ENCODE measurements around the gene UGT2A1. TPM values are rescaled to one million over a fixed set of nuclear protein-coding genes. Genes with fewer than 3 reads are reported as not detected.
"Not testable (repeated sequence)": the region's sequence is repeated elsewhere in the genome, so short reads cannot be mapped to it uniquely, and the experiment has no call there.

UGT2A1 gene
- total RNA-seq (2012; rRNA removed): not detected in 2 replicates

DNA sequence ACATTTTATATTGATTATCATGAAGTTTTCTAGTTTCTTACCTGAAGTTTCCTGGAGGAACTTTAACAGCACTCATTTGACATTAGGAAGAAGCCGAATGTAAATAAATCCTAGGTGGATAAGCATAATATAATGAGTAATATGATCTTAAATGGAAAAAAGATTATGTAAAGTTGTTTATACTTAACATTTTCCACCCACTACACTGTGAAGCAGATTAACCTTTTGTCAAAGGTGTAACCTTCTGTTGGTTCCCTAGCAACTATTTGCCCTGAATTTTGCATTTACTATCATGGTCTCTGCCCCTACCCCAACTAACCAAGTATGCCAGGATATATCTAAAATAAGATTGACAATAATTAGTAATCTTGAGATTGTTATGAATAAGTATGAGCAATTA lies at the start of gene UGT2A1:
Gene UGT2A1, minus strand, starts transcription at position 101 of the 400 bp plus-strand sequence. CDS start 5,603 bp downstream, outside the sequence.
- Histone ChIP-seq H3K36me3 (ENCODE audit: insufficient read depth, low read length) (no peaks in the 10 kb centered on the region), H3K9ac (ENCODE audit: low read depth, low read length) (no peak within 1 kb of the TSS), H3K9me3 (replicated peaks; ENCODE audit: low read length) (no peaks in the 10 kb centered on the region), H3K4me2 (ENCODE audit: low read length) (no peak within 1 kb of the TSS), H3K27me3 (ENCODE audit: control insufficient read depth, insufficient read depth, low read length) (no peaks in the 10 kb centered on the region), H3K4me3 (ENCODE audit: low read length) (no peak within 1 kb of the TSS), H3K4me1 (ENCODE audit: control insufficient read depth, insufficient read depth, low read length) (no peaks in the 10 kb centered on the region)

GRCh38 chr4:69702201-69702600 lies 49.2 kb upstream of the UGT2A1 start:
- no peak overlapping the region for H3K4me2 ChIP-seq (ENCODE audit: low read length)
- H3K27me3 ChIP-seq (ENCODE audit: control insufficient read depth, insufficient read depth, low read length): no peaks in the 10 kb centered on the region

DNA sequence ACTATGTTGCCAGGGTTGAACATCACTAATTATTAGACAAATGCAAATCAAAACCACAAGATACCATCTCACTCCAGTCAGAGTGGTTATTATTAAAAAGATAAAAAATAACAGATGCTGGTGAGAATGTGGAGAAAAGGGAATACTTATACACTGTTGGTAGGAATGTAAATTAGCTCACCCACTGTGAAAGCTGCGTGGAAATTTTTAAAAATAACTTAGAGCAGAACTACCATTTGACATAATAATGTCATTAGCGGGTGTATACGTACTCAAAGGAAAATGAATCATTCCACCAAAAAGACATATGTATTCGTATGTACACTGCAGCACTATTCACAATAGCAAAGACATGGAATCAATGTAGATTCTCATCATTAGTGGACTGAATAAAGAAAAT lies 48.6 kb upstream of the UGT2A1 start:
- H3K4me3 ChIP-seq (ENCODE audit: low read length): no peak overlapping the region
- no peak overlapping the region for H3K4me2 ChIP-seq (ENCODE audit: low read length)
- H3K4me1 ChIP-seq (ENCODE audit: control insufficient read depth, insufficient read depth, low read length): no peaks in the 10 kb centered on the region
- H3K9ac ChIP-seq (ENCODE audit: low read depth, low read length): no peak overlapping the region
- no peaks in the 10 kb centered on the region for H3K36me3 ChIP-seq (ENCODE audit: insufficient read depth, low read length)
- H3K9me3 ChIP-seq (replicated peaks; ENCODE audit: low read length): no peaks in the 10 kb centered on the region
- no peaks in the 10 kb centered on the region for H3K27me3 ChIP-seq (ENCODE audit: control insufficient read depth, insufficient read depth, low read length)

More at GRCh38 chr4:69702201-69702600, 49.2 kb upstream of the UGT2A1 start:
- H3K9ac ChIP-seq (ENCODE audit: low read depth, low read length): no peak overlapping the region
- H3K4me3 ChIP-seq (ENCODE audit: low read length): no peak overlapping the region
- H3K4me1 ChIP-seq (ENCODE audit: control insufficient read depth, insufficient read depth, low read length): no peaks in the 10 kb centered on the region
- no peaks in the 10 kb centered on the region for H3K9me3 ChIP-seq (replicated peaks; ENCODE audit: low read length)
- H3K36me3 ChIP-seq (ENCODE audit: insufficient read depth, low read length): no peaks in the 10 kb centered on the region

DNA sequence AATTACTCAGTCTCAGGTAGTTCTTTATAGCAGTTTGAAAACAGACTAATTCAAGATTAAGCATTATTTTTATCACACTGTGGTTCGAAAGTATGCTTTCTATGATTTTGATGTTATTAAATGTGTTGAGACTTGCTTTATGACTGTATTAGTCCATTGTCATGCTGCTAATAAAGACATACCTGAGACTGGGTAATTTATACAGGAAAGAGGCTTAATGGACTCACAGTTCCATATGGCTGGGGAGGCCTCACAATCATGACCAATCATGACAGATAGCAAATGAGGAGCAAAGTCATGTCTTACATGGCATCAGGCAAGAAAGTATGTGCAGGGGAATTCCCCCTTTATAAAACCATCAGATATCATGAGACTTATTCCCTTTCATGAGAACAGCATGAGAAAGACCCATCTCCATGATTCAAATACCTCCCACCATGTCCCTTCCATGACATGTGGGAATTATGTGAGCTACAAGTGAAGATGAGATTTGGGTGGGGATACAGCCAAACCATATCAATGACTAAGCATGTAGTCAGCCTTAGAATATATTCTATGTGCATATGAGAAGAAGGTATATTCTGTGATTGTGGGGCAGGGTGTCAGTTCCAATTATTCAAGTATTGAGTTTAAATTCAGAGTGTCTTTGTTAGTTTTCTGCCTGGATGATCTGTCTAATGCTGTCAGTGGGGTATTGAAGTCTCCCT lies 44.6 kb upstream of the UGT2A1 start:
- H3K9me3 ChIP-seq (replicated peaks; ENCODE audit: low read length): no peaks in the 10 kb centered on the region
- H3K9ac ChIP-seq (ENCODE audit: low read depth, low read length): no peak overlapping the region
- no peaks in the 10 kb centered on the region for H3K27me3 ChIP-seq (ENCODE audit: control insufficient read depth, insufficient read depth, low read length)
- no peak overlapping the region for H3K4me3 ChIP-seq (ENCODE audit: low read length)
- no peak overlapping the region for H3K4me2 ChIP-seq (ENCODE audit: low read length)
- H3K36me3 ChIP-seq (ENCODE audit: insufficient read depth, low read length): no peaks in the 10 kb centered on the region
- H3K4me1 ChIP-seq (ENCODE audit: control insufficient read depth, insufficient read depth, low read length): no peaks in the 10 kb centered on the region

GRCh38 chr4:69689599-69689998 lies 36.6 kb upstream of the UGT2A1 start:
- no peaks in the 10 kb centered on the region for H3K27me3 ChIP-seq (ENCODE audit: control insufficient read depth, insufficient read depth, low read length)
- no peak overlapping the region for H3K4me3 ChIP-seq (ENCODE audit: low read length)

DNA sequence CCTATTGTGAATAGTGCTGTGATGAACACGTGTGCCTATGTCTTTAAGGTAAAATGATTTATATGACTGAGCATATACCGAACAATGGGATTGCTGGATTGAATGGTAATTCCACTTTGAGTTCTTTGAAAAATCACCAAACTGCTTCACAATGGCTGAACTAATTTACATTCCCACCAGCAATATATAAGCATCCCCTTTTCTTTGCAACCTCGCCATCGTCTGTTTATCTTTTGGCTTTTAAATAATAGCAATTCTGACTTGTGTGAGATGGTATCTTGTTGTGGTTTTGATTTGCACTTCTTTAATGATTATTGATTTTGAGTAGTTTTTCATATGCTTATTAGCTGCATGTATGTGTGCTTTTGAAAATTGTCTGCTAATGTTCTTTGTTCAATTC lies 31.8 kb upstream of the UGT2A1 start:
- no peaks in the 10 kb centered on the region for H3K36me3 ChIP-seq (ENCODE audit: insufficient read depth, low read length)
- no peak overlapping the region for H3K9ac ChIP-seq (ENCODE audit: low read depth, low read length)
- no peaks in the 10 kb centered on the region for H3K4me1 ChIP-seq (ENCODE audit: control insufficient read depth, insufficient read depth, low read length)

More at GRCh38 chr4:69689599-69689998, 36.6 kb upstream of the UGT2A1 start:
- Histone ChIP-seq H3K9me3 (replicated peaks; ENCODE audit: low read length) (no peaks in the 10 kb centered on the region), H3K9ac (ENCODE audit: low read depth, low read length) (no peak overlapping the region), H3K4me1 (ENCODE audit: control insufficient read depth, insufficient read depth, low read length) (no peaks in the 10 kb centered on the region), H3K36me3 (ENCODE audit: insufficient read depth, low read length) (no peaks in the 10 kb centered on the region), H3K4me2 (ENCODE audit: low read length) (peak overlapping the region; percentile 31)

GRCh38 chr4:69668680-69669079 lies 15.6 kb upstream of the UGT2A1 start:
- no peaks in the 10 kb centered on the region for H3K9me3 ChIP-seq (replicated peaks; ENCODE audit: low read length)
- no peak overlapping the region for H3K9ac ChIP-seq (ENCODE audit: low read depth, low read length)
- no peaks in the 10 kb centered on the region for H3K36me3 ChIP-seq (ENCODE audit: insufficient read depth, low read length)
- no peak overlapping the region for H3K4me2 ChIP-seq (ENCODE audit: low read length)
- no peaks in the 10 kb centered on the region for H3K4me1 ChIP-seq (ENCODE audit: control insufficient read depth, insufficient read depth, low read length)
- H3K27me3 ChIP-seq (ENCODE audit: control insufficient read depth, insufficient read depth, low read length): no peaks in the 10 kb centered on the region
- H3K4me3 ChIP-seq (ENCODE audit: low read length): no peak overlapping the region

More for the DNA sequence above, 31.8 kb upstream of the UGT2A1 start:
- Histone ChIP-seq H3K4me2 (ENCODE audit: low read length) (no peak overlapping the region), H3K9me3 (replicated peaks; ENCODE audit: low read length) (no peaks in the 10 kb centered on the region), H3K4me3 (ENCODE audit: low read length) (no peak overlapping the region), H3K27me3 (ENCODE audit: control insufficient read depth, insufficient read depth, low read length) (no peaks in the 10 kb centered on the region)

GRCh38 chr4:69664009-69664408 lies 11.0 kb upstream of the UGT2A1 start:
- H3K4me2 ChIP-seq (ENCODE audit: low read length); H3K4me1 ChIP-seq (ENCODE audit: control insufficient read depth, insufficient read depth, low read length); H3K27me3 ChIP-seq (ENCODE audit: control insufficient read depth, insufficient read depth, low read length); H3K36me3 ChIP-seq (ENCODE audit: insufficient read depth, low read length); H3K9me3 ChIP-seq (replicated peaks; ENCODE audit: low read length); H3K4me3 ChIP-seq (ENCODE audit: low read length); H3K9ac ChIP-seq (ENCODE audit: low read depth, low read length): not testable (repeated sequence)

DNA sequence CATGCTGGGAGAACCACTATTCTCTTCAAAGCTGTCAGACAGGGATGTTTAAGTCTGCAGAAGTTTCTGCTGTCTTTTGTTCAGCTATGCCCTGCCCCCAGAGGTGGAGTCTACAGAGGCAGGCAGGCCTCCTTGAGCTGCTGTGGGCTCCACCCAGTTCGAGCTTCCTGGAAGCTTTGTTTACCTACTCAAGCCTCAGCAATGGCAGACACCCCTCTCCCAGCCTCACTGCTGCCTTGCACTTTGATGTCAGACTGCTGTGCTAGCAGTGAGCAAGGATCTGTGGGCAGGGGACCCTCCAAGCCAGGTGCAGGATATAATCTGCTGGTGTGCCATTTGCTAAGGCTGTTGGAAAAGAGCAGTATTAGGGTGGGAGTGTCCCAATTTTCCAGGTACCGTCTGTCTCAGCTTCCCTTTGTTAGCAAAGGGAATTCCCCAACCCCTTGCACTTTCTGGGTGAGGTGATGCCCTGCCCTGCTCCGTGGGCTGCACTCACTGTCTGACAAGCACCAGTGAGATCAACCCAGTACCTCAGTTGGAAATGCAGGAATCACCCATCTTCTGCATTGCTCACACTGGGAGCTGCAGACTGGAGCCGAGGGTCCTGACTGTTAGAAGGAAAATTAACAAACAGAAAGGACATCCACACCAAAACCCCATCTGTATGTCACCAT lies 8.2 kb upstream of the UGT2A1 start:
- not testable (repeated sequence) for H3K9me3 ChIP-seq (replicated peaks; ENCODE audit: low read length); H3K4me3 ChIP-seq (ENCODE audit: low read length); H3K27me3 ChIP-seq (ENCODE audit: control insufficient read depth, insufficient read depth, low read length); H3K4me2 ChIP-seq (ENCODE audit: low read length); H3K9ac ChIP-seq (ENCODE audit: low read depth, low read length); H3K36me3 ChIP-seq (ENCODE audit: insufficient read depth, low read length); H3K4me1 ChIP-seq (ENCODE audit: control insufficient read depth, insufficient read depth, low read length)

- no peaks in the 10 kb centered on the region for H3K4me1 ChIP-seq (ENCODE audit: control insufficient read depth, insufficient read depth, low read length)
- H3K4me3 ChIP-seq (ENCODE audit: low read length): no peak overlapping the region
- no peak overlapping the region for H3K9ac ChIP-seq (ENCODE audit: low read depth, low read length)
- no peak overlapping the region for H3K4me2 ChIP-seq (ENCODE audit: low read length)
- no peaks in the 10 kb centered on the region for H3K27me3 ChIP-seq (ENCODE audit: control insufficient read depth, insufficient read depth, low read length)
- no peaks in the 10 kb centered on the region for H3K36me3 ChIP-seq (ENCODE audit: insufficient read depth, low read length)
- no peaks in the 10 kb centered on the region for H3K9me3 ChIP-seq (replicated peaks; ENCODE audit: low read length)
Measured at GRCh38 chr4:69658133-69658532, 5.1 kb upstream of the UGT2A1 start.

DNA sequence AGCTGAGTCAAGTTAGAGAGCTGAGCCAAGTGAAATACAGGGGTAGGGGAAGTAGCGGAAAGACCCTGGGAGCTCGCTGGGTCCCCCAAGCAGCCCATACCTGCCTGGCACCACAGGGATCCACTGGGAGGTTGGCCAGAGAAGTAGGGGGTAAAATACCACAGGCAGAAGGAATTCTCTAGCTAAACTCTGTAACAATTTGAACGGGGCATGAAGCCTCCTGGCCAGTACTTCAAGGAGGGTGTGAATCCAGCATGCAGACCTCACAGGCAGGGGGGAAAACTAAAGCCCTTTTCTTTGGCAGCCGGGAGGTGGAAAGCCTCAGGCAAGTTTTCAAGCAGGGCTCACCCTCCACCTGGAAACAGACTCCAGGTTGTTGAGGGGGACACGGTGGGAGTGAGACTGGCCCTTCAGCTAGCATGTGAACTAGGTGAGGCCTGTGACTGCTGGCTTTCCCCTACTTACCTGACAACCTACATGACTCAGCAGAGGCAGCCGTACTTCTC lies 3.7 kb upstream of the UGT2A1 start:
- Histone ChIP-seq H3K4me3 (ENCODE audit: low read length) (no peak overlapping the region), H3K4me2 (ENCODE audit: low read length) (no peak overlapping the region), H3K9me3 (replicated peaks; ENCODE audit: low read length) (no peaks in the 10 kb centered on the region), H3K9ac (ENCODE audit: low read depth, low read length) (no peak overlapping the region), H3K27me3 (ENCODE audit: control insufficient read depth, insufficient read depth, low read length) (no peaks in the 10 kb centered on the region), H3K4me1 (ENCODE audit: control insufficient read depth, insufficient read depth, low read length) (no peaks in the 10 kb centered on the region), H3K36me3 (ENCODE audit: insufficient read depth, low read length) (no peaks in the 10 kb centered on the region)

GRCh38 chr4:69650872-69651271 lies 2.2 kb downstream of the UGT2A1 start:
- H3K9ac ChIP-seq (ENCODE audit: low read depth, low read length): no peak overlapping the region
- no peak overlapping the region for H3K4me2 ChIP-seq (ENCODE audit: low read length)
- no peaks in the 10 kb centered on the region for H3K9me3 ChIP-seq (replicated peaks; ENCODE audit: low read length)
- no peaks in the 10 kb centered on the region for H3K4me1 ChIP-seq (ENCODE audit: control insufficient read depth, insufficient read depth, low read length)
- H3K36me3 ChIP-seq (ENCODE audit: insufficient read depth, low read length): no peaks in the 10 kb centered on the region
- no peak overlapping the region for H3K4me3 ChIP-seq (ENCODE audit: low read length)
- H3K27me3 ChIP-seq (ENCODE audit: control insufficient read depth, insufficient read depth, low read length): no peaks in the 10 kb centered on the region
